HCT116 (cell line): ENCODE data around the gene FAM90A1. TPM values are rescaled to one million over a fixed set of nuclear protein-coding genes. Genes with fewer than 3 reads are reported as not detected.
"Not testable (repeated sequence)": the region's sequence is repeated elsewhere in the genome, so short reads cannot be mapped to it uniquely, and the experiment has no call there.

Experiments
- ATAC-seq: fragments of 200-7000 bp; cut with Tn5 transposase; 2 replicates; pipeline ENCODE4 v1.9.1; 2020; ENCODE audit warnings: mild to moderate bottlenecking, moderate library complexity
- Bru-seq: library from RNA; stranded (reverse); fragments of 400-500 nt; gene quantifications from one replicate; lab custom pipeline; 2021; lab: Mats Ljungman, UMichigan
- BruChase-seq, 2 experiments: library from RNA; stranded (reverse); fragments of 400-500 nt; gene quantifications; one replicate each; lab custom pipeline; 2021; lab: Mats Ljungman, UMichigan
- BruUV-seq: library from RNA; stranded (reverse); fragments of 400-500 nt; replicated peaks from 2 replicates; lab custom pipeline; 2021; lab: Mats Ljungman, UMichigan
- CTCF ChIA-PET: fragments of 300-600 bp; sonication (Branson Sonifier 250); formaldehyde crosslinking; loops from one replicate; lab custom pipeline; 2021; ENCODE audit warnings: antibody characterized with exemption; lab: Charles Lee
- POLR2A ChIA-PET: fragments of 300-600, 350-600 bp; sonication (Branson Sonifier 250); formaldehyde crosslinking; loops from one replicate; lab custom pipeline; 2021; ENCODE audit warnings: antibody characterized with exemption; lab: Charles Lee
- RAD21 ChIA-PET, 2 experiments: fragments of 300-600 bp; sonication (Branson Sonifier 250); formaldehyde crosslinking; loops; one replicate each; lab custom pipeline; 2023; ENCODE audit warnings: low total read pairs in 2 of 2; ENCODE audit not compliant: uncharacterized antibody in 2 of 2, unreplicated experiment in 2 of 2, low non-redundant PET in 1 of 2; lab: Charles Lee
- DNase-seq: peaks from one replicate; pipeline ENCODE4 v3.0.0-alpha.2; 2010; ENCODE audit warnings: low read depth, low spot score
- H2AFZ ChIP-seq: fragments of 200-600 bp; shearing (Covaris generic), sonication (generic); 2 replicates; pipeline ENCODE4 v1.6.1; 2017; ENCODE audit warnings: low read depth, mixed run types, mixed read lengths, antibody characterized with exemption, low read length; ENCODE audit not compliant: poor library complexity, severe bottlenecking
- H3K27ac ChIP-seq: 2 replicates; pipeline ENCODE4 v1.5.1; 2012; ENCODE audit warnings: low read depth, low read length
- H3K27me3 ChIP-seq: fragments of 200-600 bp; sonication (generic); 2 replicates; pipeline ENCODE4 v1.6.1; 2016; ENCODE audit warnings: mixed run types, low read length, mixed read lengths; ENCODE audit not compliant: insufficient read depth
- H3K36me3 ChIP-seq, 2 experiments: fragments of 200-500 bp in 1 of 2; fragments of 200-600 bp in 1 of 2; sonication (Bioruptor generic) in 1 of 2; sonication (generic) in 1 of 2; 2 replicates each; pipeline versions ENCODE4 v1.5.1 to v1.6.1; 2014 to 2016; ENCODE audit warnings: low read length in 2 of 2, inconsistent platforms in 1 of 2, mixed read lengths in 1 of 2, mixed run types in 1 of 2; ENCODE audit not compliant: insufficient read depth in 2 of 2, control insufficient read depth in 1 of 2
- H3K4me1 ChIP-seq, 2 experiments: fragments of 200-600 bp in 1 of 2; sonication (generic) in 1 of 2; 2 replicates each; pipeline versions ENCODE4 v1.5.1 to v1.6.1; 2012 to 2017; ENCODE audit warnings: low read length in 2 of 2, inconsistent platforms in 1 of 2, mild to moderate bottlenecking in 1 of 2, mixed read lengths in 1 of 2, mixed run types in 1 of 2, moderate library complexity in 1 of 2; ENCODE audit not compliant: insufficient read depth in 2 of 2, control insufficient read depth in 1 of 2
- H3K4me2 ChIP-seq: fragments of 200-600 bp; sonication (generic); 2 replicates; pipeline ENCODE4 v1.6.1; 2017; ENCODE audit warnings: mixed run types, low read length, mixed read lengths
- H3K4me3 ChIP-seq, 2 experiments: fragments of 200-600 bp in 1 of 2; sonication (generic) in 1 of 2; replicated peaks in 1 of 2; 2 replicates each; pipeline ENCODE4 v1.5.1; 2011 to 2016; ENCODE audit warnings: low read length in 2 of 2, control low read depth in 1 of 2, low read depth in 1 of 2, mild to moderate bottlenecking in 1 of 2, mixed read lengths in 1 of 2, mixed run types in 1 of 2
- H3K79me2 ChIP-seq: fragments of 200-600 bp; sonication (generic); 2 replicates; pipeline ENCODE4 v1.6.1; 2017; ENCODE audit warnings: mild to moderate bottlenecking, mixed run types, low read length, moderate library complexity, mixed read lengths; ENCODE audit not compliant: insufficient read depth
- H3K9ac ChIP-seq: fragments of 200-600 bp; sonication (generic); 2 replicates; pipeline ENCODE4 v1.6.1; 2016; ENCODE audit warnings: low read length, mixed read lengths
- H3K9me2 ChIP-seq: fragments of 200-600 bp; sonication (generic), shearing (Covaris generic); 2 replicates; pipeline ENCODE4 v1.6.1; 2017; ENCODE audit warnings: mixed run types, mild to moderate bottlenecking, moderate library complexity; ENCODE audit not compliant: insufficient read depth
- H3K9me3 ChIP-seq, 2 experiments: fragments of 200-500 bp in 1 of 2; fragments of 200-600 bp in 1 of 2; sonication (Bioruptor generic) in 1 of 2; sonication (generic) in 1 of 2; 2 replicates each; pipeline ENCODE4 v1.6.1; 2014 to 2017; ENCODE audit warnings: low read length in 2 of 2, mixed read lengths in 2 of 2, inconsistent platforms in 1 of 2, low read depth in 1 of 2, mild to moderate bottlenecking in 1 of 2, mixed run types in 1 of 2, moderate library complexity in 1 of 2; ENCODE audit not compliant: control insufficient read depth in 1 of 2, insufficient read depth in 1 of 2
- H4K20me1 ChIP-seq: fragments of 200-600 bp; sonication (generic), shearing (Covaris generic); 2 replicates; pipeline ENCODE4 v1.6.1; 2017; ENCODE audit warnings: mixed run types, mild to moderate bottlenecking, moderate library complexity; ENCODE audit not compliant: insufficient read depth
- MAX ChIP-seq: IDR thresholded peaks from 2 replicates; pipeline ENCODE4 v1.6.1; 2012
- intact Hi-C: fragments of 100-400 bp; cut with micrococcal nuclease; formaldehyde crosslinking; loops from 2 replicates; pipeline ENCODE4 v1.10.0; 2022
- long read RNA-seq: library from polyadenylated mRNA; unstranded; transcript quantifications from one replicate; pipeline ENCODE4 v2.0.0, GENCODE V29; 2021; ENCODE audit not compliant: unreplicated experiment
- polyA plus RNA-seq: library from polyadenylated mRNA; unstranded; fragments of >200 nt; gene quantifications from 2 replicates; pipeline ENCODE4 v1.2.1, GENCODE V29; 2012; ENCODE audit warnings: missing spikeins
- total RNA-seq: library from RNA; stranded (reverse); gene quantifications from one replicate; pipeline ENCODE4 v1.2.1, GENCODE V29; 2021; ENCODE audit not compliant: unreplicated experiment

Gene FAM90A1
- 0.64 TPM for total RNA-seq
- 0.34 and 0.66 TPM in 2 replicates for polyA plus RNA-seq
- percentile 18 among the genes with signal in this experiment for Bru-seq, nascent RNA
- BruChase-seq, experiment 1, labeled RNA remaining after a 6-hour chase: percentile 31 among the genes with signal in this experiment
- BruChase-seq, experiment 2, labeled RNA remaining after a 2-hour chase: percentile 24 among the genes with signal in this experiment
- long read RNA-seq, partial matches to known transcripts: 0 of 2 reads
- long read RNA-seq, other reads (novel, unspliced or antisense): 2 of 2 reads

- Histone ChIP-seq H3K4me3 (peak within 1 kb of the TSS; percentile 40 to 51), H3K4me1 (peaks cover 0 to 12% of the 10 kb centered on the region in 2 experiments; a peak in 1 of 4 replicates), H3K4me2 (peak within 1 kb of the TSS; percentile 60), H3K27ac (peak within 1 kb of the TSS; percentile 28; the same call in 1 of the 2 replicates), H3K9ac (peak within 1 kb of the TSS; percentile 57)
- CTCF ChIA-PET, H3K27me3 ChIP-seq, H3K9me2 ChIP-seq, BruUV-seq, intact Hi-C loops, H3K36me3 ChIP-seq, ATAC-seq, H3K79me2 ChIP-seq, POLR2A ChIA-PET, H4K20me1 ChIP-seq, H2AFZ ChIP-seq, RAD21 ChIA-PET, H3K9me3 ChIP-seq, DNase-seq: not testable (repeated sequence)
- TF ChIP-seq MAX: peak; percentile 70
These were observed at the start of gene FAM90A1 for GRCh38 chr12:8226992-8227731. TSS of gene FAM90A1 (minus strand) at chr12:8227618. CDS start at chr12:8224832, 2,786 bp downstream.

GRCh38 chr12:8276397-8276796 is 49.0 kb upstream of the FAM90A1 start:
- H3K9me3 ChIP-seq, RAD21 ChIA-PET: not testable (repeated sequence)

GRCh38 chr12:8266706-8267105 is 39.3 kb upstream of the FAM90A1 start:
- POLR2A ChIA-PET, H3K27me3 ChIP-seq, CTCF ChIA-PET, H3K4me2 ChIP-seq, H3K4me3 ChIP-seq, H3K79me2 ChIP-seq, H3K9me2 ChIP-seq, RAD21 ChIA-PET, H3K9ac ChIP-seq, H4K20me1 ChIP-seq, H3K36me3 ChIP-seq, ATAC-seq, H3K27ac ChIP-seq, DNase-seq, intact Hi-C loops, H3K9me3 ChIP-seq, H2AFZ ChIP-seq, BruUV-seq, H3K4me1 ChIP-seq: not testable (repeated sequence)

More at GRCh38 chr12:8276397-8276796, 49.0 kb upstream of the FAM90A1 start:
- H4K20me1 ChIP-seq, H3K79me2 ChIP-seq, H2AFZ ChIP-seq, H3K27me3 ChIP-seq, CTCF ChIA-PET, intact Hi-C loops, ATAC-seq, H3K36me3 ChIP-seq, POLR2A ChIA-PET, H3K4me1 ChIP-seq, BruUV-seq, H3K27ac ChIP-seq, DNase-seq, H3K9me2 ChIP-seq, H3K4me2 ChIP-seq, H3K9ac ChIP-seq, H3K4me3 ChIP-seq: not testable (repeated sequence)

- H3K27ac ChIP-seq, intact Hi-C loops, H3K9ac ChIP-seq, H3K9me3 ChIP-seq, H3K79me2 ChIP-seq, BruUV-seq, CTCF ChIA-PET, H3K27me3 ChIP-seq, H4K20me1 ChIP-seq, H3K4me2 ChIP-seq, RAD21 ChIA-PET, H3K9me2 ChIP-seq, POLR2A ChIA-PET, H3K36me3 ChIP-seq, ATAC-seq, H2AFZ ChIP-seq, DNase-seq, H3K4me1 ChIP-seq, H3K4me3 ChIP-seq: not testable (repeated sequence)
These were observed 36.8 kb upstream of the FAM90A1 start for GRCh38 chr12:8264236-8264635.
